HCT116 (cell line): ENCODE measurements around the gene KIF14. TPM values are rescaled to one million over a fixed set of nuclear protein-coding genes. Genes with fewer than 3 reads are reported as not detected.

Experiments used
- ATAC-seq: fragments of 200-7000 bp; cut with Tn5 transposase; 2 replicates; pipeline ENCODE4 v1.9.1; 2020; ENCODE audit warnings: mild to moderate bottlenecking, moderate library complexity
- BruUV-seq: library from RNA; stranded (reverse); fragments of 400-500 nt; replicated peaks from 2 replicates; lab custom pipeline; 2021; lab: Mats Ljungman, UMichigan
- CTCF ChIA-PET: fragments of 300-600 bp; sonication (Branson Sonifier 250); formaldehyde crosslinking; loops from one replicate; lab custom pipeline; 2021; ENCODE audit warnings: antibody characterized with exemption; lab: Charles Lee
- POLR2A ChIA-PET: fragments of 300-600, 350-600 bp; sonication (Branson Sonifier 250); formaldehyde crosslinking; loops from one replicate; lab custom pipeline; 2021; ENCODE audit warnings: antibody characterized with exemption; lab: Charles Lee
- RAD21 ChIA-PET, 2 experiments: fragments of 300-600 bp; sonication (Branson Sonifier 250); formaldehyde crosslinking; loops; one replicate each; lab custom pipeline; 2023; ENCODE audit warnings: low total read pairs in 2 of 2; ENCODE audit not compliant: uncharacterized antibody in 2 of 2, unreplicated experiment in 2 of 2, low non-redundant PET in 1 of 2; lab: Charles Lee
- DNase-seq: peaks from one replicate; pipeline ENCODE4 v3.0.0-alpha.2; 2010; ENCODE audit warnings: low read depth, low spot score
- H2AFZ ChIP-seq: fragments of 200-600 bp; shearing (Covaris generic), sonication (generic); 2 replicates; pipeline ENCODE4 v1.6.1; 2017; ENCODE audit warnings: low read depth, mixed run types, mixed read lengths, antibody characterized with exemption, low read length; ENCODE audit not compliant: poor library complexity, severe bottlenecking
- H3K27ac ChIP-seq: 2 replicates; pipeline ENCODE4 v1.5.1; 2012; ENCODE audit warnings: low read depth, low read length
- H3K27me3 ChIP-seq: fragments of 200-600 bp; sonication (generic); 2 replicates; pipeline ENCODE4 v1.6.1; 2016; ENCODE audit warnings: mixed run types, low read length, mixed read lengths; ENCODE audit not compliant: insufficient read depth
- H3K36me3 ChIP-seq, 2 experiments: fragments of 200-500 bp in 1 of 2; fragments of 200-600 bp in 1 of 2; sonication (Bioruptor generic) in 1 of 2; sonication (generic) in 1 of 2; 2 replicates each; pipeline versions ENCODE4 v1.5.1 to v1.6.1; 2014 to 2016; ENCODE audit warnings: low read length in 2 of 2, inconsistent platforms in 1 of 2, mixed read lengths in 1 of 2, mixed run types in 1 of 2; ENCODE audit not compliant: insufficient read depth in 2 of 2, control insufficient read depth in 1 of 2
- H3K4me1 ChIP-seq, 2 experiments: fragments of 200-600 bp in 1 of 2; sonication (generic) in 1 of 2; 2 replicates each; pipeline versions ENCODE4 v1.5.1 to v1.6.1; 2012 to 2017; ENCODE audit warnings: low read length in 2 of 2, inconsistent platforms in 1 of 2, mild to moderate bottlenecking in 1 of 2, mixed read lengths in 1 of 2, mixed run types in 1 of 2, moderate library complexity in 1 of 2; ENCODE audit not compliant: insufficient read depth in 2 of 2, control insufficient read depth in 1 of 2
- H3K4me2 ChIP-seq: fragments of 200-600 bp; sonication (generic); 2 replicates; pipeline ENCODE4 v1.6.1; 2017; ENCODE audit warnings: mixed run types, low read length, mixed read lengths
- H3K4me3 ChIP-seq, 2 experiments: fragments of 200-600 bp in 1 of 2; sonication (generic) in 1 of 2; replicated peaks in 1 of 2; 2 replicates each; pipeline ENCODE4 v1.5.1; 2011 to 2016; ENCODE audit warnings: low read length in 2 of 2, control low read depth in 1 of 2, low read depth in 1 of 2, mild to moderate bottlenecking in 1 of 2, mixed read lengths in 1 of 2, mixed run types in 1 of 2
- H3K79me2 ChIP-seq: fragments of 200-600 bp; sonication (generic); 2 replicates; pipeline ENCODE4 v1.6.1; 2017; ENCODE audit warnings: mild to moderate bottlenecking, mixed run types, low read length, moderate library complexity, mixed read lengths; ENCODE audit not compliant: insufficient read depth
- H3K9ac ChIP-seq: fragments of 200-600 bp; sonication (generic); 2 replicates; pipeline ENCODE4 v1.6.1; 2016; ENCODE audit warnings: low read length, mixed read lengths
- H3K9me2 ChIP-seq: fragments of 200-600 bp; sonication (generic), shearing (Covaris generic); 2 replicates; pipeline ENCODE4 v1.6.1; 2017; ENCODE audit warnings: mixed run types, mild to moderate bottlenecking, moderate library complexity; ENCODE audit not compliant: insufficient read depth
- H3K9me3 ChIP-seq, 2 experiments: fragments of 200-500 bp in 1 of 2; fragments of 200-600 bp in 1 of 2; sonication (Bioruptor generic) in 1 of 2; sonication (generic) in 1 of 2; 2 replicates each; pipeline ENCODE4 v1.6.1; 2014 to 2017; ENCODE audit warnings: low read length in 2 of 2, mixed read lengths in 2 of 2, inconsistent platforms in 1 of 2, low read depth in 1 of 2, mild to moderate bottlenecking in 1 of 2, mixed run types in 1 of 2, moderate library complexity in 1 of 2; ENCODE audit not compliant: control insufficient read depth in 1 of 2, insufficient read depth in 1 of 2
- H4K20me1 ChIP-seq: fragments of 200-600 bp; sonication (generic), shearing (Covaris generic); 2 replicates; pipeline ENCODE4 v1.6.1; 2017; ENCODE audit warnings: mixed run types, mild to moderate bottlenecking, moderate library complexity; ENCODE audit not compliant: insufficient read depth
- CTCF ChIP-seq, 3 experiments: fragments of 200-600 bp in 1 of 3; sonication (generic) in 1 of 3; IDR thresholded peaks in 2 of 3; conservative IDR thresholded peaks in 1 of 3; 2 replicates each; pipeline ENCODE4 v1.5.1; 2012 to 2017; ENCODE audit warnings: low read depth in 2 of 3, low read length in 2 of 3, antibody characterized with exemption in 1 of 3, borderline replicate concordance in 1 of 3, control low read depth in 1 of 3, mild to moderate bottlenecking in 1 of 3, mixed read lengths in 1 of 3, mixed run types in 1 of 3, moderate library complexity in 1 of 3; ENCODE audit not compliant: insufficient read depth in 1 of 3
- EGR1 ChIP-seq: IDR thresholded peaks from 2 replicates; pipeline ENCODE4 v1.6.1; 2012; ENCODE audit warnings: low read depth
- EZH2phosphoT487 ChIP-seq: fragments of 200-600 bp; IDR thresholded peaks from 2 replicates; pipeline ENCODE4 v1.6.1; 2018; ENCODE audit warnings: antibody characterized with exemption, borderline replicate concordance
- FOSL1 ChIP-seq: IDR thresholded peaks from 2 replicates; pipeline ENCODE4 v1.6.1; 2012; ENCODE audit warnings: low read depth
- JUND ChIP-seq: IDR thresholded peaks from 2 replicates; pipeline ENCODE4 v1.6.1; 2012
- MAX ChIP-seq: IDR thresholded peaks from 2 replicates; pipeline ENCODE4 v1.6.1; 2012
- POLR2A ChIP-seq: IDR thresholded peaks from 2 replicates; pipeline ENCODE4 v1.7.0; 2011; ENCODE audit warnings: borderline replicate concordance; ENCODE audit not compliant: insufficient read depth, insufficient read length; ENCODE audit errors: extremely low read depth
- RAD21 ChIP-seq: IDR thresholded peaks from 2 replicates; pipeline ENCODE4 v1.6.1; 2012; ENCODE audit warnings: low read depth, mild to moderate bottlenecking
- REST ChIP-seq: IDR thresholded peaks from 2 replicates; pipeline ENCODE4 v1.6.1; 2012; ENCODE audit warnings: low read depth
- SIN3A ChIP-seq: IDR thresholded peaks from 2 replicates; pipeline ENCODE4 v1.6.1; 2012; ENCODE audit warnings: low read depth
- SP1 ChIP-seq: IDR thresholded peaks from 2 replicates; pipeline ENCODE4 v1.6.1; 2012; ENCODE audit warnings: low read depth
- TCF7L2 ChIP-seq: IDR thresholded peaks from 2 replicates; pipeline ENCODE4 v1.7.0; 2011; ENCODE audit warnings: borderline replicate concordance, inconsistent platforms; ENCODE audit not compliant: insufficient read depth, insufficient read length; ENCODE audit errors: extremely low read depth
- YY1 ChIP-seq: IDR thresholded peaks from 2 replicates; pipeline ENCODE4 v1.6.1; 2011; ENCODE audit warnings: low read length, low read depth, moderate library complexity, mild to moderate bottlenecking; ENCODE audit not compliant: insufficient replicate concordance; ENCODE audit errors: extremely low read depth
- ZFX ChIP-seq: fragments of 450-650 bp; IDR thresholded peaks from 2 replicates; pipeline ENCODE4 v1.6.1; 2017
- ZNF274 ChIP-seq: fragments of 200-500 bp; sonication (Bioruptor generic); IDR thresholded peaks from 2 replicates; pipeline ENCODE4 v1.6.1; 2014; ENCODE audit warnings: mild to moderate bottlenecking, low read depth, low read length, inconsistent platforms
- intact Hi-C: fragments of 100-400 bp; cut with micrococcal nuclease; formaldehyde crosslinking; loops from 2 replicates; pipeline ENCODE4 v1.10.0; 2022
- total RNA-seq: library from RNA; stranded (reverse); gene quantifications from one replicate; pipeline ENCODE4 v1.2.1, GENCODE V29; 2021; ENCODE audit not compliant: unreplicated experiment

The KIF14 gene
- total RNA-seq, 1 experiment from 2014 or later: 21.8 TPM

- Histone ChIP-seq H3K9ac (no peak overlapping the region), H4K20me1 (no peaks in the 10 kb centered on the region)
- no peak for ATAC-seq
- RAD21 ChIA-PET: no interaction called here
- TF ChIP-seq EZH2phosphoT487: no peak
- TF ChIP-seq ZFX: no peak
- no peak for TF ChIP-seq EGR1
- TF ChIP-seq YY1: no peak
- TF ChIP-seq CTCF (IDR thresholded peaks at IDR 0.05 in 2 of 3, conservative IDR thresholded peaks at IDR 0.05 in 1 of 3; ENCODE audit: borderline replicate concordance in 1 of 3, insufficient read depth in 1 of 3, low read depth in 2 of 3, low read length in 2 of 3): no peak
- no peak for TF ChIP-seq TCF7L2
- TF ChIP-seq, all 23 proteins: peak for 0
- H3K4me3 ChIP-seq: no peak overlapping the region
- H3K9me3 ChIP-seq: no peaks in the 10 kb centered on the region
- CTCF ChIA-PET: no interaction called here
- no peak overlapping the region for H3K27ac ChIP-seq
- no peaks in the 10 kb centered on the region for H3K27me3 ChIP-seq
- no peaks in the 10 kb centered on the region for H3K4me1 ChIP-seq
- H3K9me2 ChIP-seq: no peaks in the 10 kb centered on the region
- H3K79me2 ChIP-seq: no peaks in the 10 kb centered on the region
- intact Hi-C loops: no loop called here
- DNase-seq: no peak
- POLR2A ChIA-PET: no interaction called here
- peaks cover 26 to 38% of the 10 kb centered on the region in 2 experiments for H3K36me3 ChIP-seq
- no TSS peak for BruUV-seq
- no peak overlapping the region for H2AFZ ChIP-seq
- H3K4me2 ChIP-seq: no peak overlapping the region
Observed at GRCh38 chr1:200588698-200589097, 31.9 kb downstream of the KIF14 start.

- H3K9me2 ChIP-seq: no peaks in the 10 kb centered on the region
- H3K79me2 ChIP-seq: no peaks in the 10 kb centered on the region
- H3K9me3 ChIP-seq: no peaks in the 10 kb centered on the region
- ChIA-PET CTCF (no interaction called here), POLR2A (no interaction called here), RAD21 (no interaction called here)
- H3K4me1 ChIP-seq: no peaks in the 10 kb centered on the region
- peaks cover 4 to 7% of the 10 kb centered on the region in 2 experiments; a peak in 2 of 4 replicates for H3K36me3 ChIP-seq
- H3K4me2 ChIP-seq: no peak overlapping the region
- no peak overlapping the region for H2AFZ ChIP-seq
- H3K4me3 ChIP-seq: no peak overlapping the region
- H3K9ac ChIP-seq: no peak overlapping the region
- BruUV-seq: no TSS peak
- no peak overlapping the region for H3K27ac ChIP-seq
- no peaks in the 10 kb centered on the region for H4K20me1 ChIP-seq
- ATAC-seq: no peak
- H3K27me3 ChIP-seq: no peaks in the 10 kb centered on the region
- intact Hi-C loops: no loop called here
- DNase-seq: no peak
- no peak for TF ChIP-seq SIN3A
- TF ChIP-seq JUND: no peak
- no peak for TF ChIP-seq EZH2phosphoT487
- no peak for TF ChIP-seq REST
- TF ChIP-seq ZNF274: no peak
- TF ChIP-seq FOSL1: no peak
- no peak for TF ChIP-seq TCF7L2
- no peak for TF ChIP-seq ZFX
- TF ChIP-seq POLR2A: no peak
- no peak for TF ChIP-seq RAD21
- TF ChIP-seq MAX: no peak
- no peak for TF ChIP-seq SP1
Observed at GRCh38 chr1:200564319-200564718, 56.2 kb downstream of the KIF14 start.
